Activated CD8-positive, alpha-beta memory T cell treated with anti-CD3 and anti-CD28 coated beads, Interleukin-2, amount 50 U/mL, for 48 hours (primary cell): Measurements from ENCODE around the gene BTBD1.
A peak's percentile ranks its signal among the peaks of the same experiment; 100 is the strongest.
"Not testable (repeated sequence)": the region's sequence is repeated elsewhere in the genome, so short reads cannot be mapped to it uniquely, and the experiment has no call there.

Experiments used
- DNase-seq: peaks from one replicate; pipeline ENCODE4 v3.0.0-alpha.2; 2020

The BTBD1 gene

DNA sequence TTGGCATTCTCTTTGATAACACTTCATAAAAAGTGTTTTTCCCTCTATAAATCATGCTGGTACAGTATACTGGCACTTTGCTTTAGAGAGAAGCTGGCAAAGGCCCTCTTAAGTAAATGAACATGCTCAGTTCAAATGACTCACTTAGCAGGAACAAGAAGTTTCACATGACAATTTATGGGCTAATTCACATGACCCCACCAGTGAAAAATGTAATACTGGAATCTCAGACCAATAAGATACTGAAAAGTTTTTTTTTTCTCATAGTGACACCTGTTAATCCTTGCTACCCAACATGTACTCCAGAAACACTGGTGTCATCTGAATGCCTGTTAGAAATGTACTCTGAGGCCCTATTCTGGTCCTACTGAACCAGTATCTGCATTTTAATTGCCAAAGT is 13.9 kb downstream of the BTBD1 start:
- no peak for DNase-seq

DNA sequence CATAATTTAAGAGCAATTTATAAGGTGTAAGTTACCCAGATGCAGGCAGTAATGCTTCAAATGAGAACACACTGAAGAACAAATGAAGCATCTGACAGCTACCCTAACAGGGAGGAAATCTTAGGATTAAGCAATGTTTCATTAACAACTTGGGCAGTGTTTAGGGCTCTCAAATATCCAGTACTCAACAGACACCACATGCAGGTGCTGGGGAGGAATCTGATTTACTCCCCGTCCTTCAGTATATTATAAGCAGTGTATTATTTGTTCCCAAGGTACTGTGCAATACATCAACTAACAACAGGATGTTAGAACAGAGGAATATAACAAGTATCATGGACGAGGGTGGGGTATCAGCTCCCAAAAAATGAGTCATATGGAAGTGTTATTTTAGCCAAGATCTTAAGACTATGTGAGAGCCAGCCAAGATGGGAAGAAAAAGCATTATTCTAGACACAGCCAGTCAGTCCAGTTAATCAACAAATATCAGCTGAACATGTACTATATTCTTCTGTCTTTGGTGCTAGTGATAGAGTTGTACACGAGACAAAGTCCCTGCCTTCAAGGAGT is 20.4 kb downstream of the BTBD1 start:
- DNase-seq, result no peak

DNA sequence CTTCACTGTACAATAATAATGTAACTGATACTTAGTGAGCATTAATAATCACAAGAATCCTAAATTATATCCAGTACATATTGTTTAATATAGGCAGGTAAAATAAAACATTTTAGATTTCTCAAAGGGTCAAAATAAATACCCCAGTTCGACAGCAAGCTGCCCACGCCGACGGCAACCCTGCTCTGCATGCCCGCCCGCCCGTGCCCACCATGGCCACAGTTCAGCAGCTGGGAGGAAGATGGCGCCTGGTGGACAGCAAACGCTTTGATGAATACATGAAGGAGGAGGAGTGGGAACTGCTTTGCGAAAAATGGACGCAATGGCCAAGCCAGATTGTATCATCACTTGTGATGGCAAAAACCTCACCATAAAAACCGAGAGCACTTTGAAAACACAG is 22.9 kb downstream of the BTBD1 start:
- DNase-seq, result no peak

DNA sequence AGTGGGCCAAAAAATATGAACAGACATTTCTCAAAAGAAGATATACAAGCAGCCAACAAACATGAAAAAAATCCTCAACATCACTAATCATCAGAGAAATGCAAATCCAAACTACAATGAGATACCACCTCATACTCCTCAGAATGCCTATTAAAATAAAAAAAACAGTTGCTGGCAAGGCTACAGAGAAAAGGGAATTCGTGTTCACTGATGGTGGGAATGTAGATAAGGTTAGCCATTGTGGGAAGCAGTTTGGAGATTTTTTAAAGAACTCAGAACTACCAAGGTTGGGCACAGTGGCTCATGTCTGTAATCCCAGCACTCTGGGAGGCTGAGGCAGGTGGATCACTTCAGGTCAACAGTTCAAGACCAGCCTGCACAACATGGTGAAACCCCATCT is 27.8 kb downstream of the BTBD1 start:
- no peak for DNase-seq

DNA sequence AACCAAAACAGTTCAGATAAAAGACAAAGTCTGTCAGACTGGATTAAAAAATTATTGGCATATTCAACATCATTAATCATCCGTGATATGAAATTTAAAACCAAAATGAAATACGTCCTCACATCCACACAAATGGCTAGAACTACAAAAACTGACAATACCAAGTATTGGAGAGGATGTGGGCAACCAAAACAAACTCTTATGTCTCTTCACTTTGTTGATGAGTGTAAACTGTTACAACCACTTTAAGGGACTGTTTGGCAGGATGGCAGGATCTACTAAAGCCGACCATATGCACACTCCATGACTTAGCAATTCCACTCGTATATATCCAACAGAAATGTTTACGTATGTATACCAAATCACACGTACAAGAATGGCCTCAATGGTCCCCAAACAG is 30.8 kb downstream of the BTBD1 start:
- DNase-seq, result no peak

DNA sequence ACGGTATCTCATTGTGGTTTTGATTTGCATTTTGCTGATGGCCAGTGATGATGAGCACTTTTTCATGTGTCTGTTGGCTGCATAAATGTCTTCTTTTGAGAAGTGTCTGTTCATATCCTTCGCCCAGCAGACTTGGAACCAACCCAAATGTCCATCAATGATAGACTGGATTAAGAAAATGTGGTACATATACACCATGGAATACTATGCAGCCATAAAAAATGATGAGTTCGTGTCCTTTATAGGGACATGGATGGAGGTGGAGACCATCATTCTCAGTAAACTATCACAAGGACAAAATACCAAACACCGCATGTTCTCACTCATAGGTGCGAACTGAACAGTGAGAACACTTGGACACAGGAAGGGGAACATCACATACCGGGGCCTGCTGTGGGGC is 35.8 kb downstream of the BTBD1 start:
- DNase-seq, result not testable (repeated sequence)

DNA sequence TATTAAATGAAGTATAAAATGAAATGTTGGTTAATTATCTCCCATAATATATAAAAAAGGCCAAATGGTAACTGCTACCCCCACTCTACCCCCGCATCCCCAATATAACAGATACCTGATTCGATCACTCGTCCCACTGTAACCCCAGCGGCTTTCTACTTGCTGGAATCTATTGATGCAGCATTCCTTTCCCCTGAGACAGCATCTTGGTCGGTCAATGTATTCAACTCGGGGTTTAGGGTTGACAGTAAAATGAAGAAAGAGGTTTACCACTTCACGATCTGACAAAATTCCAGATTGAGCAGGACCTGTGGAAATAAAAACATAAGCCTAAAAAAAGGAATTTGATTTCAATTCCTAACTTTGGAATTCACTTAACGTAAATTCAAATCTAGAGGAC is 37.0 kb downstream of the BTBD1 start:
- no peak for DNase-seq

DNA sequence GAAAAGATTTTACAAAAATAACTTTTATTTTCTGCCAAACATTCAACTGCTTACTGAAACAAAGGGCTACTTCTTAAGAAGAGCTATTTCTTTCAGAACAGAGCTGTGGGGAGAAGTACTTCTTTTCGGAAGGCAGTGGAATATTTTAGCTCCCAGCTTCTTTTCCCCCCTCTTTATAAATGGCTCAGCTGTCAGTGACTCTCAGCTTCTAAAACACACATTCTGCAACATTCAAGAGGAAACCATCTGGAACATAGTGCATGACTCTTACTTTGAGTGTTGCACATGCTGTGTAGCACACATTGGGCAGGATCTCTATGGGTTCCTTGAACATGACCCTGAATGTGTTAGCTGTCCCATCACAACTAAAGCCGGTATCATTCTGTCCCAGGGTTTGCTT is 48.6 kb downstream of the BTBD1 start:
- DNase-seq, result no peak

DNA sequence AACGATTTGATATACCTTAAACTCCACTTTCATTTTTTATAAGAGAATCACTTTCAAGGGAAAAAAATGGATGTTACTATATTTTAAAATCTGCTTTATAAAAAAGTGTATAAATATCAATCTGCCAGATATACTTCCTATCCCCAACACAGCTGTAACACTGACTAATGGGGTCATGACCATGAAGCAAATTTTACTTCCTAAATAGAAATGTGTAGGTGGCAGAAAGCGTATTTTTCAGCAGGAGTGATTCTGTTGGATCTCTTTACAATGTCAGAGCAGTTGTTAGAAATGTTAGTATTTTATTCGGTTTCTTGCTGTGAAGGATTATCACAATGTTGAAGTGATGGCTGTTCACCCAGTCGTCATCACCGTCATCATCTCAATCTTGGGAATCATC is 50.1 kb downstream of the BTBD1 start:
- DNase-seq, result no peak

DNA sequence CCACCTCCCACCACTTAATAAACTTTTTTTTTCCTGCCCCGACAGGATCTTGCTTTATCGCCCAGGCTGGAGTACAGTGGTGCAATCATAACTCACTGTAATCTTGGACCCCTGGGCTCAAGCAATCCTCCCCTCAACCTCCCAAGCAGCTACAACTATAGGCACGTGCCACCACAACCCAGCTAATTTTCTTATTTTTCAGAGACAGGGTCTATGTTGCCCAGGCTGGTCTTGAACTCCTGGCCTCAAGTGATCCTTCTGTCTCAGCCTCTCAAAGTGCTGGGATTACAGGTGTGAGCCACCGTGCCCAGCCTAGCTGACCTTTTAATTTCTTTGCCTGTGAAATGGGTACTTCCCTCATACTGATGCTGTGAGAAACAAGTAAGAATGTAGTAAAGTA is 51.7 kb downstream of the BTBD1 start:
- no peak for DNase-seq

DNA sequence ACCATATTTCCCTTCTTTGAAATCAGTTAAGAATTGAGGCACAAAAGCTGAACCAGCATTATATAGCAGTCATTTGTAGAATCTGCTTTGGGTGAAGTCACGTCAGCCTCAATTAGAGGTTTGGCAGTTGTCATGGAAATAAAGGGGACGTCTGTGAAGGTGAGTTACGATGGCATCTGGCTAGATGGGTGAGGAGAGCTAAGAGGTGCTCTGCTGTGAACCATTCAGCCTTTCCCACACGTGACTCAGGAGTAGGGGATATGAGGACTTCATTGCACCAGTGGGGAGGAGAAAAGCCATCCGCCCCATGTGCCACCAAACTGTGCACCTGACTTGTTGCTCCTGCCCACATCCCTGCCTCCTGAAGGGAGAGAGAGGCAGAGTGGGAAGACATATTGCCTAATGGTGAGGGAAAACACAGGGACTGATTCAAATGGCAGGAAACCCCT is 52.8 kb downstream of the BTBD1 start:
- no peak for DNase-seq

DNA sequence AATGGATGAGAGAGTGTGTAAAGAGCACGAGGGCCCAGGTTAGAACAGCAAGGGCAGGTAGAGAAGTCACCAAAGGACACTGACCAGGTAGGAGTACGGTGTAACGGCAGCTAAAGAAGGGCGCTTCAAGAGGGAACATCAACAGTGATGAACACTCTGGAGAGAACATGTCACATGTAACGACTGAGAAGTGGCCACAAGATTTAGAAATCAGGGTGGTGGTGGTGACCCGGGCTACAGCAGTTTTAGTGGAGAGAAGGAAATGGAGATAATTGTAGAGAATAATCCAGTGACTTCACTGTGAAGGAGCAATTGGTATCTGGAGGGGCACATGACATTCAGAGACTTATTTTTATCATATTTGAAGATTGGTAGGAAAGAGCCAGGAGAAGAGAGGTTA is 54.4 kb downstream of the BTBD1 start:
- no peak for DNase-seq

DNA sequence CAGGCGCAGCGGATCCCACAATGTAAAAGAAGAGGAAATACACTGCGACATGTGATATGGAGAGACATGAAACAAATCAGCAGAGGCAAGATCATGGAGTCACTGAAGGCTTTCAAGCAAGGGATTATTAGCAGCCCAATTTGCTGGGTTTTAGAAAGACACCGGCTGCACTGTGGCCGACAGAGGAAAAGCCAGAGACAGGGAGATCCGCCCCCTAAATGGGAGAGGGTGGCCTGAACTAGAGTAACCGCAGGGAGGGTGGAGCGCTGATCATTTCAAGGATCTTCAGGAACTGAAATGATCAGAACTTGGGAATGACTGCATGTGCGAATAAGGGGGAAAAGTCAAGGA is 55.0 kb downstream of the BTBD1 start:
- no peak for DNase-seq

DNA sequence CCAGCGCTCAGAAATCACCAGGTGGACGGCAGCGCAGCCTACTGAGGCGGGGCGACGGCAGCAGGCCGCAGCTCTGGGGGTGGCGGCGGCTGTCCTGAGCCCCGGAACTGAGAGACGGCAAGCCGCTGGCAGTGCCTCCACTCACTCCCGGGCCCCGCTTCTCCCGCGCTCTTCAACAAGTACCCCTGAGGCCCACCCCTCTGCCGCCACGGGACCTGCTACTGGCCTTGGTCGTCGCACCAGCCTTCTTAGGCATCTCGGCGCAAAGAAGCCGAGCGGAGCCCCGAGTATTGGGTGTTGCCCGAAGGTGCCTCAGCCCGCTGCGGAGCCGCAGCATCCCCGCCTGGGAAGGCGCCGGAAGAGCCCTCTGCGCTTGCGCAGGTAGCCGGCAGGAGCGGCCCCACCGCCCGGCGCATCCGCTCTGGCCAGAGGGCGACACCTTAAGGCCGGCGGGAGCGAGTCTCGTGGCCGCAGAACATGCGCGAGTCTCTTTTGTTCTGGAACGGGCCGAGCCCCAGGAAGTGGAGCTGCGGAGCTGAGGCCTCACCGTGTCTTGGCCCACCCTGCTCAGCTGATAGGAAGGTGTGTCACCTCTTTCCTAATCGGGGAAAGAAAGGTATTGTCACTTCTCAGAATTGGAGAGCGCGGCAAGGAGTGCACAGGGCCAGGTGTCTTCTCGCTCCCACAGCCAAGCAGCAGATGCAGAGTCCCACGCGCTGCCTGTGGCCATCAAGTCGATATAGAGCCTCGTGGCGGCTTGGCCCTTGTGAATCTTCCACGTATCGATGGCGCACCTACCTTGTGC is 55.6 kb downstream of the BTBD1 start, which contains the start of gene C15orf40:
Gene C15orf40, minus strand, starts transcription at position 369 of the 805 bp plus-strand sequence. Its CDS starts 32 bp downstream, at position 337.
- DNase-seq, result peak; percentile 93

DNA sequence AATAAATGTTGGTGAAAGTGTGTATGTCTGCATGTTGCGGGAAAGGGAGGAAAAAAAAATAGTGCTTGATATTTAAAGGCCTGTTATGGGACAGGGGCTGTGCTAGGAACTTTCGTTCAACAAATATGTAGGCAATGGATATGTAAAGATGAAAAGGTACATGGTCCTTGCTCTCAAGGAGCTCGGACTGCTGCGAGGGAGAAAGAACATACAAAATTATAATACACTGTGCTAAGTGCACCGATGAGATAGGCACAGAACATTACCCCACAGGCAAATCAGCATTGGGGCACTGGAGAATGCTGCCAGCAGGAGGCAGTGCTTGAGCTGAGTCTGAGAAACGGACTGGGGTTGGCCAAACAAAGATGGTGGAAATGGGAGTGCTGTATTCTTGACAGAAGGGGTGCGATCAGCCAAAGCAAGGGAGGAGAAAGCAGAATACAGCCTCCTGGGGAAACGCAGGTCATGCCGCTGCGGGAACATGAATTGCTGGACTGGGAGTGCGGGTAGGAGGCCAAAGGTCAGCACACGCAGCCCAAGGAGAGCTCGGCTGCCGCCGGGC is 56.3 kb downstream of the BTBD1 start:
- DNase-seq, result peak; percentile 84

DNA sequence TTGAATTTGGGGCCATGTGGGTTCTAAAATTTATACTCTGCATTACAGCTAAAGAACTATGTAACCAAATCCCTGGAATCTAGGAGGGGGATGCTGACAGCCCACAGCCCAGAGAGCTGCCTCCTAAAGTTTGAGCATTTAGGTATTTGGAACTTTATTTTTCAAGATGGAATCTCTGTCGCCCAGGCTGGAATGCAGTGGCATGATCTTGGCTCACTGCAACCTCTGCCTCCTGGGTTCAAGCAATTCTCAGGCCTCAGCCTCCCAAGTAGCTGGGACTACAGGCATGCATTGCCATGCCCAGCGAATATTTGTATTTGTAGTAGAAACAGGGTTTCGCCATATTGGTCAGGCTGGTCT is 66.4 kb downstream of the BTBD1 start:
- not testable (repeated sequence) for DNase-seq

DNA sequence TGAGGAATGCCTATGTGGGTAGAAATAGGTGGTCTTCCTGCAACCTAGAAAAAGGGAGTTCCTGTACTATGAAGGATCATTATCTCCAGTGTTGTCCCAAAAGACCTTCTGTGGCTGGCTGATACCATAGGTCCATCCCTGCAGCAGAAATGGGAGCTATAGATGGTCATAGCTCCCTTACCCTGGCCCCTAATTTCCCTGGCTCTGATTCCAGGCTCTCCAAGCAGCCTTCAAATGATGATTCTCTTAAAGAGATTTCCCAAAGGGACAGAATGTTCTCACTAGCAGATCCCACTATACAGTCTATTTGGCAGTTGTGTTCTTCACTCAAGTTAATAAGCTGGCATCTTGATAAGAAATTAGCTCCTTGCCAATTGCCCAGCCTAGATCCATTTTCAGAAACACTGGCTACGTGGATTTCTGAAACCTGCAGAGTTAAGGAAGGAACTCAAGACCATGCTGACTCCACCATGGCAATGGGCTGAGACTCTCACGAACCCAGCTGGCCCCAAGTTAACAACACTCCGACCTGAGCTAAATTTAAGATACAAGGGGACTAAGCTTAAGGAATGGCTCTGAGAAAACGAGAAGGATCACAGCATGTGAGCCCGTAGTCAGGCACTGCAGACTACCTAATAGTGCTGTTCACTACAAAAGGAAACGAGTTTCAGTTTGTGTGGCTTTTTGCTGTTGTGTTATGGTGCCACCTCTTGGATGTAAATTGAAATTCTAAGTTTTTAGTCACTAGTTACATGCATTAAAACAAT is 67.0 kb downstream of the BTBD1 start:
- no peak for DNase-seq

DNA sequence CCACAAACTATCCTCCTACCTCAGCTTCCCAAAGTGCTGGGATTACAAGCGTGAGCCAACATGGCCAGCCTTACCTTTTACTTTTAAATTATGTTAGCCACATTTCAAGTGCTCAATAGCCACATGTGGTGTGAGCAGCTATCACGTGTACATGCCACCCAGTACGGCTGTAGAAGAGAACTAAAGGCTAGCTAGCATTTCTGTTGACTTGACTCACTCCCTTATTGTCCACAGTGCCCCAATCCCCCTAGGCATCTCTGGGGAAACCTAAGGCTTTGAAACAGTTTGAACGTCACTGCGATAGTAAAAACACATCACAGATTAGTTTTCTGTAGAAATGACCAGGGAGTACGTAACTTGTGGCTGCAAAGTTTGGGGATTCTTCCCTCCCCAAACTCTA is 67.6 kb downstream of the BTBD1 start:
- no peak for DNase-seq

DNA sequence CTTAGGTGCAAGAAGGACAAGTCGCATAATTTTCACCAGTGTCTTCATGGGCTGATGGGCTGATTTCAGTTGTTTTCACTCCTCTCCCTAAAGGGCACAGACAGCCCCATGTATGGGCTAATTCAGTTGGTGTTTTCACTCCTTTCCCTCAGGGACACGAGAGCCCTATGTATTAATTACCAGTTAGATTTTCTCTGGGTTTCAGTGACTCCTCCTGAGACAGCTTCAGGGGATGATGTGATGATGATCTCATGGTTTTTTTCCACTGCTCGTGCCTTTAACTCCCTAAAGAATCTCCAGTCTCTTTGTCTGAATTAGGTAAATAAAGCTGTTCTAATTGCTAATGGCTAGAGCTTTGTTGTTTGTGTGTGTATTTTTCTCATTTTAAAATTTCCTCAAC is 71.1 kb downstream of the BTBD1 start:
- no peak for DNase-seq

DNA sequence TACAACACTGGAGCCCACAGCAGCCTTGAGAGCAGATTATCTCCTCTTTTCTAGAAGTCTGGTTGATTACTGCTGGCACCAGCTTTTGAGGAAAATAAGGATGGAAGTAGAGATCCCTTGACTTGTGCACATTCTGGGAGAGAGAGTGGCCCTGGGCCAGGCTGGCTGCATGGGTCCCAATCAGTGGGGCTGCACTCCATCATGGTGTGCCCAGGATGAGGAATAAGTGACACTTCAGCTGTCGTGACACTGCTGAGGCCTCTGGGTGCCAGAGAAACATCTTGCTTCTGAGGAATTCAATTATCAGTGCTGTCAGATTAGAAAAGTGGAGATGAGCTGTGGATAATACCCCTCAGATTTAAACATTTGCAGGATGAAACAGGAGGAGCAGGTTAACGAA is 72.0 kb downstream of the BTBD1 start:
- no peak for DNase-seq

DNA sequence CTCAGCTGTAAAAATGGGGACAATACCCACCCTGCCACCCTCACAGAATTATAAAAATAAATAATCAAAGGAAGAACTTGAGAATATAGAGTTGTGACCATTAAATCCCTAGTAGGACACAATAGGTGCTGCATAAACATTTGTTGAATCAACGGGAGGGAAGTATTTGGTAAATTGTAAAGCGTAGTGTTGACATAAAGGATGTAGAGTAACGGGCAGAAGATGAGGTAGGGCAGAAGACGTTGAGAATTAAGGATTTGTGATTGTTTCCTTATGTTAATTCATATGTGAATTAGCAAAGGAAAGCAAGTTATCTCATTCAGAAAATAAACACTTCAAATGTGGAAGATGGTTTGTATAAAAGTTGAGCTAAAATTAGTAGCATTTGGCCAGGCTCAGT is 73.9 kb downstream of the BTBD1 start:
- DNase-seq, result no peak

DNA sequence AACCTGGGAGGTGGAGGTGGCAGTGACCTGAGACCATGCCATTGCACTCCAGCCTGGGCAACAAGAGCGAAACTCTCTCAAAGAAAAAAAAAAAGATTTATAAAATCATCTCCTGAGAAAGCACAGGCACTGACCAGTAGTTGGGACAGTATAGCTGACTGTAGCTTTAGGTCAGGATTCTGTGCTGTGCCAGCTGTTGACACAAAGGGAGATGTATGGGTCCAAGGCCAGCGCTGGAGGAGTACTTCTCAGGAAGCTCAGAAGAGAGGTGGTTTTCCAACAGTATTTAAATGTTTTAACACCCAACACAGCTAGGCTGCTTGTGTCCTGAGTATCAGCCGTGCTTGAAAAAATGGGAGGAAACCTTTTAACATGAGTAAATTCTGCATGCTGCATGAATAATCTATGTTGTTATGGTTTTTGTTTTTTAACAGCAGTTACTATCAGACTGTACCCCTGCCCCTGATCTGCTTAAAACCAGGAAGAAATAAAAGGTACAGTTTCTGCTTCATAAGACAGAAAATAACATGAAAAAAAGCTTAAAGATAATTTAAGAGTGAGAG is 74.5 kb downstream of the BTBD1 start:
- no peak for DNase-seq

DNA sequence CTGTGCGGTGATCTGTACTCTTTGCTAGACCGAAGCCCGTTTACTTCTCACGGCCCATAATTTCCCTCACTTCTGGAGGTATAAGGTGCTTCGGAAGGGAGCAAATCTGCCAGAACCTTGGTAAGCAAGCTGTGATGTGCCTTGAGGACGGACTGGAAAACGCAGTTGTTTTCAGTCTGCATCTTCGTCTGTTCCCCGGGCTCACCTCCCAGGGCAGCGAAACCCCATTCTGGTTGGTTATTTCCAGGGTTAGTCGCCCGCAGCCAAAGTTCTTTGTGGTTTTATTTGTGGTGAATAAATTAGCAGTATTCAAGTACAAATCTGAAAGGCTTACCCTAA is 80.6 kb downstream of the BTBD1 start:
- DNase-seq, result no peak
